ENCODE measurements around the gene RFESD. TPM values are rescaled to one million over a fixed set of nuclear protein-coding genes. Genes with fewer than 3 reads are reported as not detected.

The RFESD gene
- total RNA-seq, 1 experiment from 2014 or later, result 5.0 TPM

DNA sequence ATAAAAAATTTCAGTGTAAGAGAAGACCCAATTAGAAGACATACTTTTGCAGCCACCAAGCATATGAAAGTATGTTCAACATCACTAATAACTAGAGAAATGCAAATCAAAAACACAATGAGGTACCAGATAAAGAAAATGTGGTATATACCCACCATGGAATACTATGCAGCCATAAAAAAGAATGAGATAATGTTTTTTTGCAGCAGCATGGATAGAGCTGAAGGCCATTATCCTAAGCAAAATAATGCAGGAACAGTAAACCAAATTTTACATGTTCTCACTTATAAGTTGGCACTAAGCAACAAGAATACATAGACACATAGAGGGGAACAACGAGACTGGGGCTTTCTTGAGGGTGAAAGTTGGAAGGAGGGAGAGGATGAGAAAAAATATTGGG is 43.1 kb downstream of the RFESD start:
- Histone ChIP-seq H3K9me2 (ENCODE audit: insufficient read depth) (no peaks in the 10 kb centered on the region), H3K4me3 (no peak overlapping the region), H3K27ac (no peak overlapping the region), H4K20me1 (ENCODE audit: insufficient read depth) (no peaks in the 10 kb centered on the region), H3K4me2 (no peak overlapping the region), H3K9me3 (ENCODE audit: insufficient read depth, low read depth) (no peaks in the 10 kb centered on the region), H3K79me2 (ENCODE audit: low read depth) (no peaks in the 10 kb centered on the region), H3K4me1 (replicated peaks; ENCODE audit: insufficient read depth) (no peaks in the 10 kb centered on the region), H3K27me3 (ENCODE audit: insufficient read depth, low read depth) (no peaks in the 10 kb centered on the region), H3K36me3 (ENCODE audit: low read depth) (no peaks in the 10 kb centered on the region), H3F3A (ENCODE audit: insufficient read depth, low read depth) (no peaks in the 10 kb centered on the region), H2AFZ (no peak overlapping the region)
- ChIA-PET POLR2A (ENCODE audit: unreplicated experiment) (no interaction called here), CTCF (no interaction called here)
- TF ChIP-seq, protein P1, sequence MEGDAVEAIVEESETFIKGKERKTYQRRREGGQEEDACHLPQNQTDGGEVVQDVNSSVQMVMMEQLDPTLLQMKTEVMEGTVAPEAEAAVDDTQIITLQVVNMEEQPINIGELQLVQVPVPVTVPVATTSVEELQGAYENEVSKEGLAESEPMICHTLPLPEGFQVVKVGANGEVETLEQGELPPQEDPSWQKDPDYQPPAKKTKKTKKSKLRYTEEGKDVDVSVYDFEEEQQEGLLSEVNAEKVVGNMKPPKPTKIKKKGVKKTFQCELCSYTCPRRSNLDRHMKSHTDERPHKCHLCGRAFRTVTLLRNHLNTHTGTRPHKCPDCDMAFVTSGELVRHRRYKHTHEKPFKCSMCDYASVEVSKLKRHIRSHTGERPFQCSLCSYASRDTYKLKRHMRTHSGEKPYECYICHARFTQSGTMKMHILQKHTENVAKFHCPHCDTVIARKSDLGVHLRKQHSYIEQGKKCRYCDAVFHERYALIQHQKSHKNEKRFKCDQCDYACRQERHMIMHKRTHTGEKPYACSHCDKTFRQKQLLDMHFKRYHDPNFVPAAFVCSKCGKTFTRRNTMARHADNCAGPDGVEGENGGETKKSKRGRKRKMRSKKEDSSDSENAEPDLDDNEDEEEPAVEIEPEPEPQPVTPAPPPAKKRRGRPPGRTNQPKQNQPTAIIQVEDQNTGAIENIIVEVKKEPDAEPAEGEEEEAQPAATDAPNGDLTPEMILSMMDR (conservative IDR thresholded peaks at IDR 0.05), result no peak
- TF ChIP-seq EZH2 (IDR thresholded peaks at IDR 0.05; ENCODE audit: low read depth), result no peak
- no TSS peak for BruUV-seq (replicated peaks)
- intact Hi-C loops (cut with micrococcal nuclease; ENCODE audit: unreplicated experiment), result no loop called here
- DNase-seq, result no peak

DNA sequence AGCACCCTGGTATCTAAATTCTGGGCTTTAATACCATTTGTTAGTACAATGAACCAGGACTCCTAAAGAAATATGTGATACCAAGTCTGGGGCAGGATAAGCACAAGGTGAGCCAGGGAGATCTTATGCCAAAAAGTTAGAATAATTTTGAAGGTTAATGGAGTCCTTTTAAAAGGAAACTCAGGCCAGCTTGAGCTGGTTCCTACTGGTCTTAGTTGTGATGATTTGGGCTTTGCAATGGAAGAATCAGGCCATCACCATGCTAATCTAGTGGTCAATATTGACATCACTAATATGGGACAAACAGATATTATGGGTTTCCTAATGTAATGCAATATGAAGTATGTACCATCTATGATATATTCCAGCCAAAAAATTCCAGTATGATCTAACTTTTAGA is 43.8 kb downstream of the RFESD start:
- no TSS peak for BruUV-seq (replicated peaks)
- Histone ChIP-seq H3K79me2 (ENCODE audit: low read depth) (no peaks in the 10 kb centered on the region), H3F3A (ENCODE audit: insufficient read depth, low read depth) (no peaks in the 10 kb centered on the region), H3K4me1 (replicated peaks; ENCODE audit: insufficient read depth) (no peaks in the 10 kb centered on the region), H3K4me2 (no peak overlapping the region), H2AFZ (no peak overlapping the region), H3K9me3 (ENCODE audit: insufficient read depth, low read depth) (no peaks in the 10 kb centered on the region), H3K4me3 (no peak overlapping the region), H3K27ac (no peak overlapping the region), H3K36me3 (ENCODE audit: low read depth) (no peaks in the 10 kb centered on the region), H3K9me2 (ENCODE audit: insufficient read depth) (no peaks in the 10 kb centered on the region), H4K20me1 (ENCODE audit: insufficient read depth) (no peaks in the 10 kb centered on the region), H3K27me3 (ENCODE audit: insufficient read depth, low read depth) (no peaks in the 10 kb centered on the region)
- TF ChIP-seq, protein P1 (conservative IDR thresholded peaks at IDR 0.05), result no peak
- TF ChIP-seq EZH2 (IDR thresholded peaks at IDR 0.05; ENCODE audit: low read depth), result no peak
- ChIA-PET POLR2A (ENCODE audit: unreplicated experiment) (no interaction called here), CTCF (no interaction called here)
- intact Hi-C loops (cut with micrococcal nuclease; ENCODE audit: unreplicated experiment), result no loop called here
- no peak for DNase-seq

DNA sequence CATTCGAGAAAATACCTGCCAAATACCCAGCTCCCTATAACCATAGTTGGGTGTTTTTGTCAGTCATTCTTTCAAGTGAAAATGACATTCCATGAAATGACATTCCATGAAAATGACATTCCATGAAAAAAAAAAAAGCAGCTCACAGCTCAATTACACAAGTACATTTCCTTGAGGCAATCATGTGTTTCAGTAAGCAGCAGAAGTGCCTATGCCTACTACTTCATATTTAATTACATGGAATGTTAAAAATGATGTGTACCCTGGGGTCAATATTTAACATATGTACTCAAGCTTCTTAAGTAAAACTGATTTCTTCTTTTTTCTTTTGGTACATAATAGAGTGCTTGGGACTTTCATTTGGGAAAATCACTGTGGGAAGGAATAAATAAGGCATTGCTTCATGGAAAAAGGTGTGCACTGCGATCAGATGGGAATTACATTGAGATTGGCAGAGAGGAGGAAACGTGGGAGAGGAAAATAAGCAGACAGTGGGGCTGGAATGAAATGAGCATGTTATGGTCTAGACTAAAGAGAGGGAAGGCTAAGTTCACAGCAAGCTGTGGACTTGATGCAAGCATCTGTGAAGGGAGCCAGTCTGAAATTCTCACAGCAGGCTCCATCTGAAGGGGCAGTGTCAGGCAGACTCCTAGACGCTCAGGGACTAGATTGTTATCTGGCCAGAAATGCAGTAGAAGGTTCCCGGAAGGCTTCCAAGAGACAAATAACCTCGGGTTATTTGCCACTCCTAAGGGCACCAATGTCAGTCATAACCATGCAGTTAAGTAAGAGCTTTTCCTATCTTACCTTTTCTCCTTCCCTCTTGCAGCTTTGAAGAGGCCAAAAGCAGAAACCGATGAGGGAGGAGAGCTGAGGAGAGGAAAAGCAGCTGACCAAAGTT is 51.5 kb downstream of the RFESD start:
- Histone ChIP-seq H3K79me2 (ENCODE audit: low read depth) (no peaks in the 10 kb centered on the region), H3K9me2 (ENCODE audit: insufficient read depth) (0 out of 2 replicates have a peak, but pooled peaks cover 3% of the 10 kb centered on the region), H3K9me3 (ENCODE audit: insufficient read depth, low read depth) (0 out of 2 replicates have a peak, but pooled peaks cover 5% of the 10 kb centered on the region), H3K4me1 (replicated peaks; ENCODE audit: insufficient read depth) (peaks cover 19% of the 10 kb centered on the region), H3F3A (ENCODE audit: insufficient read depth, low read depth) (no peaks in the 10 kb centered on the region), H2AFZ (no peak overlapping the region), H3K4me3 (no peak overlapping the region), H3K4me2 (peak overlapping the region; percentile 31), H3K27ac (no peak overlapping the region), H3K36me3 (ENCODE audit: low read depth) (no peaks in the 10 kb centered on the region), H4K20me1 (ENCODE audit: insufficient read depth) (no peaks in the 10 kb centered on the region), H3K27me3 (ENCODE audit: insufficient read depth, low read depth) (no peaks in the 10 kb centered on the region)
- ChIA-PET CTCF (interaction anchor here (0.6 kb wide), 1 partner anchor 51 kb away, joined by 5 read pairs; no protein-coding TSS in a partner anchor), POLR2A (ENCODE audit: unreplicated experiment) (interaction anchor here (0.6 to 0.7 kb wide), 4 partner anchors 13 to 966 kb away, joined by 4 to 8 read pairs (median 6); no protein-coding TSS in a partner anchor)
- no TSS peak for BruUV-seq (replicated peaks)
- DNase-seq, result peak; percentile 33 to 67
- TF ChIP-seq, protein P1 (conservative IDR thresholded peaks at IDR 0.05), result no peak
- TF ChIP-seq EZH2 (IDR thresholded peaks at IDR 0.05; ENCODE audit: low read depth), result no peak
- intact Hi-C loops (cut with micrococcal nuclease; ENCODE audit: unreplicated experiment), result loop anchor here (5.0 kb wide), 1 partner anchor 34 kb away; the partner anchor contains the start of gene RHOBTB3
